ENCODE data around the gene NUBPL. TPM values are rescaled to one million over a fixed set of nuclear protein-coding genes. Genes with fewer than 3 reads are reported as not detected.

NUBPL gene, protein sequence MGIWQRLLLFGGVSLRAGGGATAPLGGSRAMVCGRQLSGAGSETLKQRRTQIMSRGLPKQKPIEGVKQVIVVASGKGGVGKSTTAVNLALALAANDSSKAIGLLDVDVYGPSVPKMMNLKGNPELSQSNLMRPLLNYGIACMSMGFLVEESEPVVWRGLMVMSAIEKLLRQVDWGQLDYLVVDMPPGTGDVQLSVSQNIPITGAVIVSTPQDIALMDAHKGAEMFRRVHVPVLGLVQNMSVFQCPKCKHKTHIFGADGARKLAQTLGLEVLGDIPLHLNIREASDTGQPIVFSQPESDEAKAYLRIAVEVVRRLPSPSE
- total RNA-seq: 1 to 10 TPM; 5.7 to 9.2 (median 7.2) TPM

DNA sequence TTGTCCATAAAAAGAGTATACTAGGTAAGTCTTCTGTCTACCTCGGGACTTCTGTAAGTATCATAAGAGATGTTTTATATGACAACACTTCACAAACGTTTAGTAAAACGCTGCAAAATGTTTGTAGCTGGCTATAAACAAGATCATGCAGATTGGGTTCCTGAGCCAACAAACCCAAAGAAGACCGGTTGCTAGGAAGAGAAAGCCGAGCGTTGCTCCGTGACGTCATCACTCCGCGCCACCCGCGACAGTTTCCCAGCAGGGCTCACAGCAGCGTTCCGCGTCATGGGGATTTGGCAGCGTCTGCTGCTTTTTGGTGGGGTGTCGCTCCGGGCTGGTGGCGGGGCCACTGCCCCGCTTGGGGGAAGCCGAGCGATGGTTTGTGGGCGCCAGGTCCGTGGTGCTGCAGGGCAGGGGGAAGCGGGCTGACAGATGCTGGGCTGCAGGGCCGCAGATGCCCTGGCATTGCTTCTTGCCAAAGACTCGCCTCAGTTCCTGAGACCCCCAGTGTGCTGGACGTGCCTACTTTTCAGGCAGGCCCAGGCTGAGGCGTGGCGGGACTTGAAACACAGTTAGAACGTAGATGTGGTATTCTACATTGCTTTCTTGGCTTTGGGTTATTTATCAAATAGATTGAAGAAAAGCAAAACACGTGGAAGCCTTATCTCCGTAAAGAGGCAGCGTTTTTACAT lies at the start of gene NUBPL:
TSS of gene NUBPL (plus strand) at position 250 of the 692 bp plus-strand sequence. CDS start at position 286, 36 bp downstream.
- TF ChIP-seq, protein P1, sequence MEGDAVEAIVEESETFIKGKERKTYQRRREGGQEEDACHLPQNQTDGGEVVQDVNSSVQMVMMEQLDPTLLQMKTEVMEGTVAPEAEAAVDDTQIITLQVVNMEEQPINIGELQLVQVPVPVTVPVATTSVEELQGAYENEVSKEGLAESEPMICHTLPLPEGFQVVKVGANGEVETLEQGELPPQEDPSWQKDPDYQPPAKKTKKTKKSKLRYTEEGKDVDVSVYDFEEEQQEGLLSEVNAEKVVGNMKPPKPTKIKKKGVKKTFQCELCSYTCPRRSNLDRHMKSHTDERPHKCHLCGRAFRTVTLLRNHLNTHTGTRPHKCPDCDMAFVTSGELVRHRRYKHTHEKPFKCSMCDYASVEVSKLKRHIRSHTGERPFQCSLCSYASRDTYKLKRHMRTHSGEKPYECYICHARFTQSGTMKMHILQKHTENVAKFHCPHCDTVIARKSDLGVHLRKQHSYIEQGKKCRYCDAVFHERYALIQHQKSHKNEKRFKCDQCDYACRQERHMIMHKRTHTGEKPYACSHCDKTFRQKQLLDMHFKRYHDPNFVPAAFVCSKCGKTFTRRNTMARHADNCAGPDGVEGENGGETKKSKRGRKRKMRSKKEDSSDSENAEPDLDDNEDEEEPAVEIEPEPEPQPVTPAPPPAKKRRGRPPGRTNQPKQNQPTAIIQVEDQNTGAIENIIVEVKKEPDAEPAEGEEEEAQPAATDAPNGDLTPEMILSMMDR (IDR thresholded peaks at IDR 0.05): peak in 1 of 3 donors; percentile 59
- no peak for TF ChIP-seq POLR2A (IDR thresholded peaks at IDR 0.05)
- 0 to 2% methylated on average over 34 of the region's 34 CpGs for WGBS, 2 donors
- peak within 1 kb of the TSS; percentile 90 for H3K4me3 ChIP-seq (ENCODE audit: low read depth, poor library complexity, severe bottlenecking)
- DNase-seq (ENCODE audit: low spot score in 2 of 2): peak; percentile 96 to 99
- intact Hi-C loops (cut with DNase I; ENCODE audit: low total_unique reads): no loop called here

DNA sequence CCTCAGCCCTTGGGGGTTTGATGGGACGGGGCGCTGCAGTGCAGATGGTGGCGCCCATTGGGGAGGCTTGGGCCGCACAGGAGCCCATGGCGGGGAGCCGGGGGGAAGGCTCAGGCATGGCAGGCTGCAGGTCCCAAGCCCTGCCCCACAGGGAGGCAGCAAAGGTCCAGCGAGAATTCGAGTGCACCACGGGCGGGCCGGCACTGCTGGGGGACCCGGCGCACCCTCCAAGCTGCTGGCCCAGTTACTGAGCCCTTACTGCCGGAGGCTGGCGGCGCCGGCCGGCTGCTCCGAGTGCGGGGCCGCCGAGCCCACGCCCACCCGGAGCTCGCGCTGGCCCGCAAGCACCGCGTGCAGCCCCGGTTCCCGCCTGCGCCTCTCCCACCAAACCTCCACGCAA lies 34.1 kb upstream of the NUBPL start:
- intact Hi-C loops (cut with DNase I; ENCODE audit: low total_unique reads): no loop called here
- no peak overlapping the region for H3K4me3 ChIP-seq (ENCODE audit: low read depth, poor library complexity, severe bottlenecking)
- TF ChIP-seq POLR2A (IDR thresholded peaks at IDR 0.05): no peak
- TF ChIP-seq, protein P1 (IDR thresholded peaks at IDR 0.05): no peak
- 93 to 98% methylated on average over 20 to 21 of the region's 33 CpGs for WGBS, 2 donors
- DNase-seq (ENCODE audit: low spot score in 2 of 2): no peak

DNA sequence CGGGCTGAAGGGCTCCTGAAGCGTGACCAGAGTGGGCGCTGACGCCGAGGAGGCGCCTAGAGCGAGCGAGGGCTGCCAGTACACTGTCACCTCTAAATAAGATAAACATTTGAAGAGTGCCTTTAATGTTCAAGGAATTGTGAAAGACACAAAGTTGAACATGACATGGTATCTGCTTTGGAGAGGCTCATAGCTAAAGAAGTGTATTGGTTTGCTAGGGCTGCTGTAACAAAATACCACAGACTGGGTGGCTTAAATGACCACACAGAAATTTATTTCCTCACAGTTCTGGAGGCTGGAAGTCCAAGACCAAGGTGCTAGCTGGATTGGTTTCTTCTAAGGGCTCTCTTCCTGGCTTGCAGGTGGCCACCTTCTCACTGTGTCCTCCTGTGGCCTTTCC lies 33.7 kb upstream of the NUBPL start:
- H3K4me3 ChIP-seq (ENCODE audit: low read depth, poor library complexity, severe bottlenecking): no peak overlapping the region
- no peak for DNase-seq (ENCODE audit: low spot score in 2 of 2)
- TF ChIP-seq, protein P1 (IDR thresholded peaks at IDR 0.05): no peak
- TF ChIP-seq POLR2A (IDR thresholded peaks at IDR 0.05): no peak
- 89 to 95% methylated on average over 8 of the region's 8 CpGs for WGBS, 2 donors
- intact Hi-C loops (cut with DNase I; ENCODE audit: low total_unique reads): no loop called here

DNA sequence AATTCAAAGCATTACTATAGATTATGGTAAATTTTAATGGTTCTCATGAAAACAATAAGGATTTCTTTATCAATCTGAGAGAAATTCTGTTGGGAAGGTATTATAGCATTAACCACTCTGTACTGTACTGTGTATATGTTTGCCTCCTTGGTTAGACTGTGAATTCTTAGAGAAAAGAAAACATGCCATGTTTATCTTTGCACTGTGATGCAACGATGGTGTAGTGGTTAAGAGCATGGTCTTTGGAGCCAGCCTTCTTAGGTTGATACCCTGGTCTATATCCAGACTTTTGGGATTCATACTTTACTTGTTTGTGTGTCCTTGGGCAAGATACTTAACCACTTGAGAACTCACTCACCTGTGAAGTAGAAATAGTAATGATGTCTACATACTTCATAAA lies 32.2 kb upstream of the NUBPL start:
- H3K4me3 ChIP-seq (ENCODE audit: low read depth, poor library complexity, severe bottlenecking): no peak overlapping the region
- TF ChIP-seq POLR2A (IDR thresholded peaks at IDR 0.05): no peak
- TF ChIP-seq, protein P1 (IDR thresholded peaks at IDR 0.05): no peak
- intact Hi-C loops (cut with DNase I; ENCODE audit: low total_unique reads): no loop called here
- no peak for DNase-seq (ENCODE audit: low spot score in 2 of 2)
- WGBS, 2 donors: 69 to 91% methylated on average over 1 of the region's 1 CpG

DNA sequence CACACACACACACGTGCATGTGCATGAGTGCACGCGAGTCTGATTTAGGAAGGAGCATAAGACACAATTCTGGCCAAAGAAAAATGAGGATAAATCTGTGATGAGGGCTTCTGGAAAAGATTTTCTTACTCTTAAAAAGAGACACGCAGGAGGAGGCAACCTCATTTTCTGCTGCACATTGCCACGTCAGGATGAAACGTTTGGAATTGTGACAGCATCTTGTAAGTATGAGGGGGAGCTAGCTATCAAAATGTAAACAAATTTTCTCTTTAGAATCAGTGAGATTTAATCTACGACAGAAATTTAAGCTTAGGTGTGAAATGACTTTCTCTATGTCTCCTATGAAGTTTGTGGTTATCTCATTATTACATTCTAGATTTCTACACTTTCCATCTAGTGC lies 31.1 kb upstream of the NUBPL start:
- WGBS, 2 donors: 58 to 59% methylated on average over 7 of the region's 7 CpGs
- intact Hi-C loops (cut with DNase I; ENCODE audit: low total_unique reads): no loop called here
- DNase-seq (ENCODE audit: low spot score in 2 of 2): no peak

More for the DNA sequence above, 31.1 kb upstream of the NUBPL start:
- TF ChIP-seq POLR2A (IDR thresholded peaks at IDR 0.05): no peak
- TF ChIP-seq, protein P1 (IDR thresholded peaks at IDR 0.05): no peak
- no peak overlapping the region for H3K4me3 ChIP-seq (ENCODE audit: low read depth, poor library complexity, severe bottlenecking)

All from lower leg skin (tissue), 4 donors.